Loucy (cell line): ENCODE measurements around the gene CYSTM1.

Source experiments
- EZH2phosphoT487 ChIP-seq: fragments of 200-600 bp; IDR thresholded peaks from 2 replicates; pipeline ENCODE4 v1.6.1; 2018; ENCODE audit warnings: antibody characterized with exemption, mild to moderate bottlenecking, moderate library complexity, borderline replicate concordance
- TF ChIP-seq, protein P1 (sequence below): fragments of 200-600 bp; sonication (generic); conservative IDR thresholded peaks from 2 replicates; pipeline ENCODE4 v1.5.1; 2014; ENCODE audit warnings: mild to moderate bottlenecking, antibody characterized with exemption, low read length

DNA sequence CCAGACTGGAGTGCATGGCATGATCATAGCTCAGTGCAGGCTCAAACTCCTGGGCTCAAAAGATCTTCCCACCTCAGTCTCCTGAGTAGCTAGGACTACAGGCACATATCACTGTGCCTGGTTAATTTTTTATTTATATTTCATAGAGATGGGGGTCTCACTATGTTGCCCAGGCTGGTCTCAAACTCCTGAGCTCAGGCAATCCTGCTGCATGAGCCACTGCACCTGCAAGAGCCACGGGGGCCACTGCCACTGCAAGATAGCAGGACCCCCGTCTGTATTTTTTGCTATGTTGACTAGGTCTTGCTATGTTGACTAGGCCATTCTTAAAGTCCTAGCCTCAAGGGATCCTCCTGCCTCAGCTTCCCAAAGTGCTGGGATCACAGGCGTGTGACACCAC lies 6.5 kb downstream of the CYSTM1 start:
- TF ChIP-seq EZH2phosphoT487, result no peak
- TF ChIP-seq, protein P1, sequence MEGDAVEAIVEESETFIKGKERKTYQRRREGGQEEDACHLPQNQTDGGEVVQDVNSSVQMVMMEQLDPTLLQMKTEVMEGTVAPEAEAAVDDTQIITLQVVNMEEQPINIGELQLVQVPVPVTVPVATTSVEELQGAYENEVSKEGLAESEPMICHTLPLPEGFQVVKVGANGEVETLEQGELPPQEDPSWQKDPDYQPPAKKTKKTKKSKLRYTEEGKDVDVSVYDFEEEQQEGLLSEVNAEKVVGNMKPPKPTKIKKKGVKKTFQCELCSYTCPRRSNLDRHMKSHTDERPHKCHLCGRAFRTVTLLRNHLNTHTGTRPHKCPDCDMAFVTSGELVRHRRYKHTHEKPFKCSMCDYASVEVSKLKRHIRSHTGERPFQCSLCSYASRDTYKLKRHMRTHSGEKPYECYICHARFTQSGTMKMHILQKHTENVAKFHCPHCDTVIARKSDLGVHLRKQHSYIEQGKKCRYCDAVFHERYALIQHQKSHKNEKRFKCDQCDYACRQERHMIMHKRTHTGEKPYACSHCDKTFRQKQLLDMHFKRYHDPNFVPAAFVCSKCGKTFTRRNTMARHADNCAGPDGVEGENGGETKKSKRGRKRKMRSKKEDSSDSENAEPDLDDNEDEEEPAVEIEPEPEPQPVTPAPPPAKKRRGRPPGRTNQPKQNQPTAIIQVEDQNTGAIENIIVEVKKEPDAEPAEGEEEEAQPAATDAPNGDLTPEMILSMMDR, result no peak
